HEK293 (cell line): ENCODE data around the gene CELF6.

Source experiments
- CTCF ChIA-PET: fragments of 350-600 bp; formaldehyde crosslinking; extraction: SDS; loops from one replicate; lab custom pipeline; 2021; ENCODE audit warnings: antibody characterized with exemption; lab: Yijun Ruan, JAX
- POLR2A ChIA-PET: fragments of 300-600 bp; formaldehyde crosslinking; extraction: SDS; loops from one replicate; lab custom pipeline; 2020; ENCODE audit warnings: antibody characterized with exemption, inconsistent platforms; lab: Yijun Ruan, JAX
- H3K27ac ChIP-seq: fragments of 200-500 bp; sonication (Bioruptor generic); 2 replicates; pipeline ENCODE4 v1.5.1; 2014; ENCODE audit warnings: low read depth, low read length, control low read depth, inconsistent platforms; ENCODE audit errors: extremely low read depth
- H3K36me3 ChIP-seq, 2 experiments: fragments of 200-500 bp in 1 of 2; sonication (Bioruptor generic) in 1 of 2; 1 replicate in 1 of 2; 2 replicates in 1 of 2; pipeline ENCODE4 v1.5.1; 2014 to 2017; ENCODE audit warnings: inconsistent platforms in 2 of 2, low read length in 2 of 2; ENCODE audit not compliant: control insufficient read depth in 2 of 2, insufficient read depth in 1 of 2
- H3K4me1 ChIP-seq: fragments of 200-500 bp; sonication (Bioruptor generic); 2 replicates; pipeline ENCODE4 v1.5.1; 2014; ENCODE audit warnings: mild to moderate bottlenecking, low read length, inconsistent platforms; ENCODE audit not compliant: control insufficient read depth, insufficient read depth
- H3K4me3 ChIP-seq: 2 replicates; pipeline ENCODE4 v1.5.1; 2011; ENCODE audit warnings: low read depth, mild to moderate bottlenecking, control low read depth, low read length, moderate library complexity
- H3K9me3 ChIP-seq: fragments of 200-500 bp; sonication (Bioruptor generic); 2 replicates; pipeline ENCODE4 v1.5.1; 2014; ENCODE audit warnings: low read depth, low read length, inconsistent platforms; ENCODE audit not compliant: control insufficient read depth, insufficient read depth
- CTCF ChIP-seq: fragments of 450-650 bp; formaldehyde crosslinking; IDR thresholded peaks from 2 replicates; pipeline ENCODE4 v1.5.1; 2016; ENCODE audit warnings: missing biosample characterization, missing genetic modification characterization
- EGR2 ChIP-seq: fragments of 450-650 bp; formaldehyde crosslinking; IDR thresholded peaks from 2 replicates; pipeline ENCODE4 v1.5.1; 2016; ENCODE audit warnings: low read depth, missing biosample characterization, missing genetic modification characterization
- KLF7 ChIP-seq: fragments of 450-650 bp; formaldehyde crosslinking; IDR thresholded peaks from 2 replicates; pipeline ENCODE4 v1.5.1; 2016; ENCODE audit warnings: missing biosample characterization, missing genetic modification characterization, borderline replicate concordance
- OVOL3 ChIP-seq: fragments of 450-650 bp; formaldehyde crosslinking; IDR thresholded peaks from 2 replicates; pipeline ENCODE4 v1.5.1; 2016; ENCODE audit warnings: missing biosample characterization, missing genetic modification characterization
- PRDM2 ChIP-seq: fragments of 450-650 bp; formaldehyde crosslinking; IDR thresholded peaks from 2 replicates; pipeline ENCODE4 v1.5.1; 2016; ENCODE audit warnings: missing biosample characterization, missing genetic modification characterization, borderline replicate concordance
- RBAK ChIP-seq: fragments of 450-650 bp; formaldehyde crosslinking; IDR thresholded peaks from 2 replicates; pipeline ENCODE4 v1.5.1; 2016; ENCODE audit warnings: missing biosample characterization, missing genetic modification characterization
- YY2 ChIP-seq: fragments of 450-650 bp; formaldehyde crosslinking; IDR thresholded peaks from 2 replicates; pipeline ENCODE4 v1.5.1; 2016; ENCODE audit warnings: missing biosample characterization, missing genetic modification characterization
- ZNF132 ChIP-seq: fragments of 450-650 bp; formaldehyde crosslinking; IDR thresholded peaks from 2 replicates; pipeline ENCODE4 v1.5.1; 2017; ENCODE audit warnings: missing biosample characterization, missing genetic modification characterization, borderline replicate concordance
- ZNF23 ChIP-seq: fragments of 450-650 bp; formaldehyde crosslinking; IDR thresholded peaks from 2 replicates; pipeline ENCODE4 v1.5.1; 2016; ENCODE audit warnings: missing biosample characterization, missing genetic modification characterization, borderline replicate concordance
- ZNF266 ChIP-seq: fragments of 450-650 bp; formaldehyde crosslinking; IDR thresholded peaks from 2 replicates; pipeline ENCODE4 v1.5.1; 2016; ENCODE audit warnings: missing biosample characterization, missing genetic modification characterization, low read depth
- ZNF362 ChIP-seq: fragments of 450-650 bp; formaldehyde crosslinking; IDR thresholded peaks from 2 replicates; pipeline ENCODE4 v1.5.1; 2016; ENCODE audit warnings: missing biosample characterization, missing genetic modification characterization
- ZNF518A ChIP-seq: fragments of 450-650 bp; formaldehyde crosslinking; conservative IDR thresholded peaks from 2 replicates; pipeline ENCODE4 v1.5.1; 2016; ENCODE audit warnings: low read depth, missing biosample characterization, missing genetic modification characterization
- ZNF677 ChIP-seq: fragments of 450-650 bp; IDR thresholded peaks from 2 replicates; pipeline ENCODE4 v1.5.0; 2018; ENCODE audit warnings: missing biosample characterization, mild to moderate bottlenecking, missing genetic modification characterization, moderate library complexity
- ZSCAN16 ChIP-seq: fragments of 450-650 bp; formaldehyde crosslinking; IDR thresholded peaks from 2 replicates; pipeline ENCODE4 v1.5.1; 2016; ENCODE audit warnings: missing biosample characterization, missing genetic modification characterization
- ZSCAN4 ChIP-seq: fragments of 450-650 bp; formaldehyde crosslinking; IDR thresholded peaks from 2 replicates; pipeline ENCODE4 v1.5.1; 2017; ENCODE audit warnings: missing biosample characterization, missing genetic modification characterization

Gene CELF6

GRCh38 chr15:72365844-72366243 lies 45.9 kb upstream of the CELF6 start:
- POLR2A ChIA-PET, result interaction anchor here (0.7 kb wide), 1 partner anchor 10 kb away, joined by 3 read pairs; the partner anchor contains the start of gene HEXA
- peaks cover 12 to 32% of the 10 kb centered on the region in 2 experiments; a peak in 2 of 3 replicates for H3K36me3 ChIP-seq
- CTCF ChIA-PET, result interaction anchor here (0.8 kb wide), 1 partner anchor 10 kb away, joined by 3 read pairs; the partner anchor contains the start of gene HEXA
- H3K27ac ChIP-seq, result no peak overlapping the region
- no peaks in the 10 kb centered on the region for H3K4me1 ChIP-seq
- TF ChIP-seq ZNF362 (tag by site-specific recombination) (no peak), ZNF518A (tag by site-specific recombination) (no peak), ZNF677 (tag by site-specific recombination) (no peak), KLF7 (no peak), YY2 (no peak), RBAK (no peak)
- H3K4me3 ChIP-seq, result no peak overlapping the region
- no peaks in the 10 kb centered on the region for H3K9me3 ChIP-seq

GRCh38 chr15:72361176-72361575 lies 41.2 kb upstream of the CELF6 start:
- ChIA-PET CTCF (no interaction called here), POLR2A (no interaction called here)
- H3K27ac ChIP-seq, result no peak overlapping the region
- no peaks in the 10 kb centered on the region for H3K9me3 ChIP-seq
- peaks cover 0 to 18% of the 10 kb centered on the region in 2 experiments; a peak in 2 of 3 replicates for H3K36me3 ChIP-seq
- TF ChIP-seq PRDM2 (tag by site-specific recombination), result no peak
- no peak for TF ChIP-seq OVOL3 (tag by site-specific recombination)
- no peak for TF ChIP-seq ZSCAN16 (tag by site-specific recombination)
- no peak for TF ChIP-seq ZNF132
- no peak for TF ChIP-seq CTCF (tag by site-specific recombination)
- TF ChIP-seq ZNF266 (tag by site-specific recombination), result no peak
- no peak for TF ChIP-seq ZNF23 (tag by site-specific recombination)
- TF ChIP-seq ZSCAN4 (tag by site-specific recombination), result no peak
- TF ChIP-seq EGR2 (tag by site-specific recombination), result no peak
- peaks cover 3% of the 10 kb centered on the region for H3K4me1 ChIP-seq
- no peak overlapping the region for H3K4me3 ChIP-seq
